Tibial artery (tissue), 4 donors: ENCODE data around the gene CFAP43.

Source experiments
- DNase-seq, 2 donors: peaks; one replicate each; pipeline ENCODE4 v3.0.0-alpha.2; 2019
- H3K27ac ChIP-seq, 2 donors: fragments of 200-600 bp; sonication (generic) in 1 of 2; 1 replicate in 1 of 2; 2 replicates in 1 of 2; pipeline ENCODE4 v1.5.1; 2018 to 2019; ENCODE audit warnings: mild to moderate bottlenecking in 1 of 2
- H3K27me3 ChIP-seq, 2 donors: fragments of 200-600 bp; sonication (generic) in 1 of 2; one replicate each; pipeline versions ENCODE4 v1.5.1 to v1.6.0; 2016 to 2019
- H3K36me3 ChIP-seq, 3 donors: fragments of 200-600 bp; sonication (generic) in 2 of 3; one replicate each; pipeline ENCODE4 v1.5.1; 2016 to 2019; ENCODE audit warnings: mild to moderate bottlenecking in 2 of 3
- H3K4me1 ChIP-seq, 4 donors: fragments of 200-600 bp; sonication (generic) in 2 of 4; 1 replicate in 3 of 4; 2 replicates in 1 of 4; pipeline ENCODE4 v1.5.1; 2016 to 2019
- H3K4me3 ChIP-seq, 2 donors: fragments of 200-600 bp; sonication (generic) in 1 of 2; 1 replicate in 1 of 2; 2 replicates in 1 of 2; pipeline ENCODE4 v1.5.1; 2018 to 2019; ENCODE audit warnings: mild to moderate bottlenecking in 2 of 2
- H3K9me3 ChIP-seq, 3 donors: fragments of 200-600 bp; sonication (generic) in 1 of 3; one replicate each; pipeline ENCODE4 v1.5.1; 2016 to 2019
- CTCF ChIP-seq, 2 experiments: fragments of 200-600 bp in 1 of 2; fragments of 450-650 bp in 1 of 2; IDR thresholded peaks; one replicate each; pipeline ENCODE4 v1.5.1; 2017 to 2019; ENCODE audit warnings: antibody characterized with exemption in 2 of 2, mild to moderate bottlenecking in 1 of 2, moderate library complexity in 1 of 2
- intact Hi-C: fragments of 100-400 bp; cut with DNase I; formaldehyde crosslinking; loops from one replicate; pipeline ENCODE4 v1.15.0; 2023; ENCODE audit warnings: low total_unique reads

Gene CFAP43

GRCh38 chr10:104230490-104230889 is 1.7 kb downstream of the CFAP43 start:
- no peak for DNase-seq
- Histone ChIP-seq H3K4me3 (no peak overlapping the region), H3K27ac (no peak overlapping the region), H3K9me3 (no peaks in the 10 kb centered on the region), H3K4me1 (peaks cover 0 to 17% (median 10%) of the 10 kb centered on the region in 4 donors), H3K36me3 (no peaks in the 10 kb centered on the region), H3K27me3 (peaks cover 0 to 2% of the 10 kb centered on the region in 2 donors)
- intact Hi-C loops = no loop called here
- TF ChIP-seq CTCF (IDR thresholded peaks at IDR 0.05) = no peak

GRCh38 chr10:104223304-104223703 is 8.9 kb downstream of the CFAP43 start:
- Histone ChIP-seq H3K27ac (no peak overlapping the region), H3K4me3 (no peak overlapping the region), H3K4me1 (no peaks in the 10 kb centered on the region), H3K36me3 (no peaks in the 10 kb centered on the region), H3K9me3 (no peaks in the 10 kb centered on the region), H3K27me3 (peaks cover 0 to 3% of the 10 kb centered on the region in 2 donors)
- TF ChIP-seq CTCF (IDR thresholded peaks at IDR 0.05) = no peak
- intact Hi-C loops = no loop called here
- DNase-seq = no peak

DNA sequence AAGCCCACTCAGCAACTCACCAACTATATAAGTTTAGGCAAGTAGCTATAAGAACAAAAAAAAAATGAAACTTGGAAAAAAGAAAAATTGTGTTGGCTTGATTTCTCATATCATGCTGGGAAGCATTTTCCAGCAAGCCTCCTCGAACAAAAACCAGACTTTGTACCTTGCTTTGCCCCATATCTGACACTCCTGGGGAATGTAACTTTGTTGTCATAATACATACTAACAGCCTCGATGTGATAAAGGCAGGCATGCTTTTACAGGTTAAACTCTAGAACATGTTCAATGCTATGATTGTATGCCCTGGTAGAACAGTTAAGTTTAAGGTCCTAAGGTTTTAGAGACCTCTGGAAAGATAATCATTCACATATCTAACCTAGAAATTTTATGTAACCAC is 11.6 kb downstream of the CFAP43 start:
- H3K27me3 ChIP-seq = peaks cover 0 to 3% of the 10 kb centered on the region in 2 donors
- H3K4me3 ChIP-seq = no peak overlapping the region
- no peaks in the 10 kb centered on the region for H3K4me1 ChIP-seq
- no peaks in the 10 kb centered on the region for H3K9me3 ChIP-seq
- no peak for DNase-seq
- intact Hi-C loops = no loop called here
- H3K27ac ChIP-seq = no peak overlapping the region
- no peaks in the 10 kb centered on the region for H3K36me3 ChIP-seq
- no peak for TF ChIP-seq CTCF (IDR thresholded peaks at IDR 0.05)

DNA sequence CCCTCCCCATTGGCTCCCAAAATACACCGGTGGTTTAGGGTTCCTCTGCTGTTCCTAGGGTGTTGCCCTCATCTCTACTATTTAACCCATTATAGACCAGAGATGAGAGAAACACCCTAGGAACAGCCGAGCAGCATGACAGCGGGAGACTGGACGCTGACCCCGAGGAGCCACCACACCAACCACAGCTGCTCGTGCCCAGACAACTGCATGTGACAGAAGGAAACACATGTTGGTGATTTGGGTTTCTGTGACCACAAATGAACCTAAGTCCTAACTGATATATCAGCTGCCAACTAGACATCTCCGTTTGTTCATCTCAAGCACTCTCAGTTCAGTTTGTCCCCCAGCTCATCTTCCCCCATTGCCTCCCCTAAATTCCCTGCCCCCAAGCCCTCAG is 13.4 kb downstream of the CFAP43 start:
- no peaks in the 10 kb centered on the region for H3K9me3 ChIP-seq
- TF ChIP-seq CTCF (IDR thresholded peaks at IDR 0.05) = no peak
- DNase-seq = no peak
- no peak overlapping the region for H3K4me3 ChIP-seq
- intact Hi-C loops = no loop called here
- H3K4me1 ChIP-seq = no peaks in the 10 kb centered on the region
- peaks cover 0 to 7% of the 10 kb centered on the region in 2 donors for H3K27me3 ChIP-seq
- no peaks in the 10 kb centered on the region for H3K36me3 ChIP-seq
- H3K27ac ChIP-seq = no peak overlapping the region

DNA sequence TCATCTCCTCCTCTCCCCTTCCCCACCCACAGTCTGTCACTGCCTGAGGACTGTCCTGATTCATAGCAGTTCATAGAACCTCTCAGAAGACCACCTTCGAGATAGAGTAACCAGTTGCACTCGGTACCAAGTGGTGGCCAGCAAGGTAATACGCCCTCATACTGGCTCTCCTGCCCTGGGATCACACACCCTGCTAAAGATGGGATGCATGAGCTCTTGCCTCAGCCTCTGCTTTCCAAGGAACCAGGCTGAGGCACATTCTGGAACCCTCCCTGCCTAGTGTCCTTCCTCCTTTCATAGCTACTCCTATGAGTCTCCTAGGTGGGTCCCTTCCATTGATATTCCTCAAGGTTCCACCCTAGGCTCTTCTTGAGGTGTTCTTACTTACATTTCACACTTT is 15.5 kb downstream of the CFAP43 start:
- Histone ChIP-seq H3K9me3 (no peaks in the 10 kb centered on the region), H3K4me3 (no peak overlapping the region), H3K27ac (no peak overlapping the region), H3K36me3 (no peaks in the 10 kb centered on the region), H3K4me1 (no peaks in the 10 kb centered on the region), H3K27me3 (peaks cover 0 to 6% of the 10 kb centered on the region in 2 donors)
- DNase-seq = no peak
- intact Hi-C loops = no loop called here
- TF ChIP-seq CTCF (IDR thresholded peaks at IDR 0.05) = no peak
